VCaP (cell line): ENCODE results near the gene PACS2.

Experiments
- H3K27ac ChIP-seq: fragments of 450-650 bp; 2 replicates; pipeline ENCODE4 v1.5.1; 2017
- CTCF ChIP-seq: fragments of 450-650 bp; conservative IDR thresholded peaks from 2 replicates; pipeline ENCODE4 v1.5.1; 2017; ENCODE audit warnings: mild to moderate bottlenecking, moderate library complexity

PACS2 gene

DNA sequence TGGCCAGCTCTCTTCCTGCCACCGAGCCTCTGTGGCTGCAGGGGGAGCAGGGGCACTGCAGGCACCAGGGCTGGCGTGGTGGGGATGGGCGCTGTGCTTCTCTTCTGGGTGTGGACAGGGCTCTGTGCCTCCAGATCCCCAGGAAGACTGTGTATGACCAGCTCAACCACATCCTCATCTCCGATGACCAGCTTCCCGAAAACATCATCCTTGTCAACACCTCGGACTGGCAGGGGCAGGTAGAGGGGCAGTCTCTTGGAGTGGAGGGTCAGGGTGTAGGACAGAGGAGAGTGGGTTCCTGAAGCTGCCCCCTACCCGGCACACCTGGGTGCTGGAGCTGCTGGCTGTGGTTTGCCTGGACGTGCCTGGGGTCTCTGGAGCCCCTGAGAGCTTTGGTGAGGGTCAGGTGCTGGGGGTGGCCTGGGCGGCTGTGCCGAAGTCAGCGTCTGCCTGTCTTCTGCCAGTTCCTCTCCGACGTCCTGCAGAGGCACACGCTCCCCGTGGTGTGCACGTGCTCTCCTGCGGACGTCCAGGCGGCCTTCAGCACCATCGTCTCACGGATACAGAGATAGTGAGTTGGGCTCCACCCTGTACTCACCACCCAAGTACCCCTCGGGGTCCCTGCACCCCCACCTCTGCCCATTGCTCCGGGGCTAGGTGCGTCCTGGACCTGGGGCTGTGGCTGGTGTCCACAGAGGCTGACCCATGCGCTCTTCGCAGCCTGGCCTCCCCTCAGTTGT lies 68.0 kb downstream of the PACS2 start:
- no peak overlapping the region for H3K27ac ChIP-seq
- TF ChIP-seq CTCF = no peak

- no peak overlapping the region for H3K27ac ChIP-seq
- no peak for TF ChIP-seq CTCF
Measured at GRCh38 chr14:105383083-105383730, 68.7 kb downstream of the PACS2 start.

- TF ChIP-seq CTCF = no peak
- no peak overlapping the region for H3K27ac ChIP-seq
Measured at GRCh38 chr14:105384041-105384557, 69.6 kb downstream of the PACS2 start.

DNA sequence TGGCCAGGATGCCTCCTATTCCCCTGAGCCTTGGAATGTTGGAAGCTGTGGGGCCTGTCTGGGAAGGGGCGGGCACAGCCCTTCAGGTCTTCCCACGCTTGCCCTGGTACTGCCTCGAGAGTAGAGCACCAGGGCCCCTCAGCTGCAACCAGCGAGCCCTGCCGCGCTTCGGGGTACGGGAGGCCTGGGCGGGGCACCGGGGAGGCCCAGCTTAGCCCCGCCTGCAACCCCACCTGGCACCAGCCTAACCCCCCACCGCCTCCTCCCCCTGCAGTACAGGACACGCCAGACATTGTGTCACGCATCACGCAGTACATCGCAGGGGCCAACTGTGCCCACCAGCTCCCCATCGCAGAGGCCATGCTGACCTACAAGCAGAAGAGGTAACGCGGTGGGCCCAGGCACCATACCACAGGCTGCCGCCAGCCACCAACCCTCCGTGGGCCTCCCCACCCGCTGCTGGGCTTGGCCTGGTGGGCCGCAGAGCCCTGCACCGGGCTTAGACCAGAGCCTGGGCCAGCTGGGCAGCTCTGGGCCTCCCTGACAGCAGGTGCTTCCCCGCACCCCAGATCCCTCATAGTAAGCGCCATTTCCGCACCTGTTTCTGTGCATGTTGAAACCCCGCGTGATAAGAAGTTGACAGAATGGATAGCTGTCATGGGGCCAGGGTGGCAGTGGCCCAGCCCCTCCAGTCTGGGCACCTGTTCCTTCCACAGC lies 70.2 kb downstream of the PACS2 start:
- no peak for TF ChIP-seq CTCF
- no peak overlapping the region for H3K27ac ChIP-seq

DNA sequence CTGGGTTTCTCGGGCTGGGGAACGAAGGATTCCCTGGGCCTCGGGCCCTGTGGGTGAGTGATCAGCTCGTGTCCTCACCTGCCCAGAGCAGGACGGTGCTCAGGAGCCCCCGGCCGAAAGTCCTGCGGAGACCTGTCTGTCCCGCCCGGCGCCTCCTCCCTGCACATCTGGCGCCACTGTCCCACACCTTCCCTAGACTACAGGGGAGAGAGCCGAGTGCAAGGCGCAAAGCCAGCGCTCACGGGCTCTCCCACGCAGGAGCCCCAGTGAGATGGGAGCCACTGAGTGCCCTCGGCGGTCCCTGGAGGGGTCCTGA lies 70.7 kb downstream of the PACS2 start:
- no peak for TF ChIP-seq CTCF
- H3K27ac ChIP-seq = no peak overlapping the region

DNA sequence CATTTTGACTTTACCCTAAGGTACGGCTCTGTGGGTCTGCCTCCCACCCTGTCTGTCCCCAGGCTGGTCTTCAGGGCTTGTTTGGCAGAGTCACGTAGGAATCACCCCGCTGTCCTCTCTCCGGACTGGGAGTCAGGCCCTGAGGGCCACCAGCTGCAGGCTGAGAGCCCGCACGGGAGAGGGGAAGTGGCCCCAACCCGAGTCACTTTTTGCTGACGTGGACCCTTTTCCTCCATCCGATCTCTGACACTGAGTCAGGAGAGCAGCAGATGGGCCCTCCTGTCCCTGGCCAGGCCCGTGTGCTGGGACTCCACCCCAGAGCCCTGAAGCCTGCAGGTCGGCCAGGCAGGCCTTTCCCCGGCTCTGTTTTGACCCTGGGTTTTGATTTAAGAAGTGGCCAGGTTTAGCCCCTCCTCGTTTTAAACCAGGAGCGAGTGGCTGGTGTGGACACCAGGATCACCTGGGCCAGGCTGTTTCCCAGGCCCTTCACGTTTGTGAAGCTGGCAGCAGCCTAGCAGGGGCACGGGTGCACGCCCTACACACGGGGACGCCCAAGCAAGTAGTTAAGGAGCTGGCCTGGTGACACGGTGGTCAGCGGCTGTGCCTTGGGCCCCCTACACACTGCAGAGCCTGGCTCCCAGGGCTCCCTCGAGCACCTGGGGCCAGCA lies 71.3 kb downstream of the PACS2 start:
- TF ChIP-seq CTCF = no peak
- H3K27ac ChIP-seq = no peak overlapping the region
